Mesenchymal stem cell (in vitro differentiated cells and primary cell): ENCODE results near the gene FCGR3A.
"Not testable (repeated sequence)": the region's sequence is repeated elsewhere in the genome, so short reads cannot be mapped to it uniquely, and the experiment has no call there.

Experiments
- DNase-seq: peaks from one replicate; pipeline ENCODE4 v3.0.0-alpha.2; 2013
- H2AFZ ChIP-seq: one replicate; pipeline ENCODE4 v1.6.1; 2013; ENCODE audit warnings: low read depth, mild to moderate bottlenecking, control low read depth, inconsistent platforms, low read length, moderate library complexity
- H2AK5ac ChIP-seq: 2 replicates; pipeline ENCODE4 v1.6.1; 2013; ENCODE audit warnings: low read length, moderate library complexity, mild to moderate bottlenecking, inconsistent platforms; ENCODE audit not compliant: severe bottlenecking
- H2BK120ac ChIP-seq: one replicate; pipeline ENCODE4 v1.6.1; 2013; ENCODE audit warnings: low read depth, mild to moderate bottlenecking, inconsistent platforms, low read length, moderate library complexity
- H2BK12ac ChIP-seq, 2 experiments: one replicate each; pipeline ENCODE4 v1.6.1; 2013; ENCODE audit warnings: inconsistent platforms in 2 of 2, low read length in 2 of 2, mild to moderate bottlenecking in 2 of 2, moderate library complexity in 2 of 2, control low read depth in 1 of 2
- H2BK15ac ChIP-seq: one replicate; pipeline ENCODE4 v1.6.1; 2013; ENCODE audit warnings: mild to moderate bottlenecking, low read depth, inconsistent platforms; ENCODE audit not compliant: poor library complexity, severe bottlenecking
- H2BK5ac ChIP-seq: 2 replicates; pipeline ENCODE4 v1.6.1; 2013; ENCODE audit warnings: low read depth, mild to moderate bottlenecking, low read length, control low read depth, inconsistent platforms; ENCODE audit not compliant: poor library complexity, severe bottlenecking
- H3K14ac ChIP-seq, 2 experiments: one replicate each; pipeline ENCODE4 v1.6.1; 2013; ENCODE audit warnings: inconsistent platforms in 2 of 2, low read length in 2 of 2, control low read depth in 1 of 2, mild to moderate bottlenecking in 1 of 2, moderate library complexity in 1 of 2
- H3K18ac ChIP-seq, 2 experiments: one replicate each; pipeline ENCODE4 v1.6.1; 2013; ENCODE audit warnings: inconsistent platforms in 2 of 2, low read length in 2 of 2, control low read depth in 1 of 2, low read depth in 1 of 2, mild to moderate bottlenecking in 1 of 2
- H3K23ac ChIP-seq, 2 experiments: one replicate each; pipeline ENCODE4 v1.6.1; 2013; ENCODE audit warnings: inconsistent platforms in 2 of 2, low read length in 2 of 2, mild to moderate bottlenecking in 2 of 2, moderate library complexity in 2 of 2, control low read depth in 1 of 2
- H3K27ac ChIP-seq: 2 replicates; pipeline ENCODE4 v1.5.1; 2013; ENCODE audit warnings: mild to moderate bottlenecking, moderate library complexity, low read length, control low read depth, inconsistent platforms; ENCODE audit not compliant: poor library complexity, severe bottlenecking
- H3K27me3 ChIP-seq, 2 experiments: 2 replicates each; pipeline versions ENCODE4 v1.6.1 to v1.7.0; 2013; ENCODE audit warnings: low read length in 2 of 2, mild to moderate bottlenecking in 2 of 2, moderate library complexity in 2 of 2, control low read depth in 1 of 2, inconsistent platforms in 1 of 2; ENCODE audit not compliant: control insufficient read depth in 1 of 2, insufficient read depth in 1 of 2
- H3K36me3 ChIP-seq, 2 experiments: 2 replicates each; pipeline versions ENCODE4 v1.6.1 to v1.7.0; 2013; ENCODE audit warnings: low read length in 2 of 2, control low read depth in 1 of 2, inconsistent platforms in 1 of 2, low read depth in 1 of 2, mild to moderate bottlenecking in 1 of 2; ENCODE audit not compliant: insufficient read depth in 2 of 2, control insufficient read depth in 1 of 2
- H3K4ac ChIP-seq, 2 experiments: one replicate each; pipeline ENCODE4 v1.6.1; 2013; ENCODE audit warnings: inconsistent platforms in 2 of 2, low read length in 2 of 2, mild to moderate bottlenecking in 2 of 2, moderate library complexity in 2 of 2, control low read depth in 1 of 2, low read depth in 1 of 2
- H3K4me1 ChIP-seq: 2 replicates; pipeline ENCODE4 v1.6.1; 2013; ENCODE audit warnings: low read depth, low read length, control low read depth; ENCODE audit not compliant: control insufficient read depth, insufficient read depth
- H3K4me2 ChIP-seq: 2 replicates; pipeline ENCODE4 v1.6.1; 2013; ENCODE audit warnings: low read length, mild to moderate bottlenecking, inconsistent platforms; ENCODE audit not compliant: poor library complexity, severe bottlenecking
- H3K4me3 ChIP-seq, 2 experiments: 2 replicates each; pipeline versions ENCODE4 v1.5.1 to v1.7.0; 2013; ENCODE audit warnings: low read length in 2 of 2, mild to moderate bottlenecking in 2 of 2, control low read depth in 1 of 2, low read depth in 1 of 2; ENCODE audit not compliant: insufficient read depth in 1 of 2
- H3K79me1 ChIP-seq: replicated peaks from 2 replicates; pipeline ENCODE4 v1.6.1; 2013; ENCODE audit warnings: mild to moderate bottlenecking, control low read depth, low read length, inconsistent platforms; ENCODE audit not compliant: poor library complexity, severe bottlenecking
- H3K9ac ChIP-seq: 2 replicates; pipeline ENCODE4 v1.7.0; 2013; ENCODE audit warnings: mild to moderate bottlenecking, low read length, moderate library complexity
- H3K9me3 ChIP-seq: 2 replicates; pipeline ENCODE4 v1.7.0; 2013; ENCODE audit warnings: mild to moderate bottlenecking, low read length; ENCODE audit not compliant: control insufficient read depth
- H4K8ac ChIP-seq: one replicate; pipeline ENCODE4 v1.6.1; 2013; ENCODE audit warnings: inconsistent platforms, mild to moderate bottlenecking, low read length, moderate library complexity
- H4K91ac ChIP-seq: one replicate; pipeline ENCODE4 v1.6.1; 2013; ENCODE audit warnings: mild to moderate bottlenecking, low read length, inconsistent platforms
- WGBS: methylation state at CpG from one replicate; pipeline ENCODE4 v1.1.7; 2013; ENCODE audit warnings: mixed read lengths; 5-methylcytosine and 5-hydroxymethylcytosine counted together

Gene FCGR3A

DNA sequence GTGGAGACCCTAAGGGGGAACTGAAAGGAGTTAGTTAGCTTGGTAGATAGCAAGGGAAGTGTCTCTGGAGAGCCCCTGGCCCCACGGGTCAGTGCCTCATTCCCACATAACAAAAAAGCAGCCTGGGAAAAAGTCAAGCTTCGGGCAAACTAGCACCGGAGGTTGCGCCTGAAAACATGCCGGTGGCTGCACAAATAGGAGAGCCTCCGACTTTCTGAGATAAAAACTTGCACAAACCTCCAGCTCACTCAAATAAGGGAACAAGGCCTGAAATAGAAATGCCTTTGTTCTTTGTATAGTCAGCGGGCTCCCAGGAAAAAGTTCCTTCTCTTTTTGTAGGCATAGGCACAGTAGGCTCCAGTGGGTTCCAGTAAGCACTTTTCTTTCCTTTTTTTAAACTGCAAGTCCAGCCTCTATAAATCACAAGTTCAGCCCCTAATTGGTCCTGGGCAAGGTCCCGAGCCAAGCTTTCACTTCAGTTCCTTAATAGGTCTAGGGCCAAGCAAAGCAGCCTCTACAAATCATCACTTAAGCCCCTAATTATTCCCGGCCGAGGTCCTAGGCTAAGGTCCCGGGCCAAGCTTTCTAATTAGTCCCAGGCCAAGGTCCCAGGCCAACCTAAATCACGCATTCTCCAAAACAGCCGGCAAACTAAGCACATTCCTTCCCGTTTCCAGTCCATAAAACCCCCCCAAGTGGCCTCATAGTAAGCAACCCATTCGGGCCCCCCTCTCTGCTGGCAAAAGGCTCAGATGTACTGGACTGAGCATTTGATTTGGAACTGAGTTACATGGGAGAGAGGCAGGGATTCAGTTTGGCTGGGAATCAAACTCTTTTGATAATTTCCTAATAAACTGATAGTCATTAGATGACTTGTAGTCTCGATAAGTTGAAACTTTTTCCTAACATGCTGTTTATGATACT lies 16.7 kb downstream of the FCGR3A start:
- H3K79me1 ChIP-seq, H2AFZ ChIP-seq, H4K8ac ChIP-seq, DNase-seq, H2BK5ac ChIP-seq, H2BK120ac ChIP-seq, H2BK12ac ChIP-seq, H3K27me3 ChIP-seq, H4K91ac ChIP-seq, H3K23ac ChIP-seq, H3K4ac ChIP-seq, H3K9me3 ChIP-seq, H3K36me3 ChIP-seq, H3K14ac ChIP-seq, H3K4me1 ChIP-seq, H3K27ac ChIP-seq, H2AK5ac ChIP-seq: not testable (repeated sequence)
- Histone ChIP-seq H2BK15ac (peak overlapping the region; percentile 80), H3K4me3 (peak overlapping the region in 1 of 2 experiments; percentile 63), H3K9ac (peak overlapping the region; percentile 36), H3K18ac (peak overlapping the region in 1 of 2 experiments; percentile 0), H3K4me2 (peak overlapping the region; percentile 12)
- 12% methylated on average over 11 of the region's 16 CpGs for WGBS

DNA sequence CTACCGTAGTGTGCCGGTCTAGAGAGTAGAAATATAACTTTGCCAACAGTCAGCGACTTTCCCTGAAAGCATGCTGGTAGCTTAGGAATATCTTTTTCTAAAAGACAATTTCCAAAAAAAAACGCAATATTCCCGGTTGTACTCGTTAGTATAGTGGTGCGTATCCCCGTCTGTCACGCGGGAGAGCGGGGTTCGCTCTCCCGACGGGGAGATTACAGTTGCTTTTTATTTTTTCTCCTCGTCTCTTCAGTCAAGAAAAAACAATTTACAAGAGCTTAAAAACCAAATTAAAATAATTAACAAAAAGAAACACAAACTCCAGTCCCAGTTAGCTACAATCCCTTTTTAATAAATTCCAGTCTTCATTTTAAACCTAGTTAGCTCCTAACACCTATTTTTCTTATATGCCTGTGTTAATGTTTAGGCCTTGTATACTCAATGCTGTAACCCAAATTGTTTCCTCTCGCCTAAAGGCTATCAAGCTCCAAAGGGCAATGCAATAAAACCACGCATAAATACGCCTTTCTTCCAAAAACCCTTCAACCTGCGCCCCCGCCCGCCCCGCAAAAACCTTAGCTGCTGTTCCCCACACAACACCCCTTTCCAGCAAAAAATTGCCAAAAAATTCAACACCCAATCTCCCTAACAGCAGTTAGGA lies 17.5 kb downstream of the FCGR3A start:
- Histone ChIP-seq H3K23ac (no peak overlapping the region), H4K91ac (no peak overlapping the region), H3K14ac (no peak overlapping the region), H3K4ac (no peak overlapping the region), H3K27ac (no peak overlapping the region), H2AK5ac (no peak overlapping the region), H3K4me2 (peak overlapping the region; percentile 59), H2BK120ac (no peak overlapping the region), H3K9ac (peak overlapping the region; percentile 90), H2BK5ac (no peak overlapping the region), H3K18ac (peak overlapping the region in 1 of 2 experiments; percentile 0), H4K8ac (no peak overlapping the region), H2BK15ac (peak overlapping the region; percentile 80), H2AFZ (no peak overlapping the region), H3K79me1 (no peaks in the 10 kb centered on the region), H3K9me3 (no peaks in the 10 kb centered on the region), H2BK12ac (no peak overlapping the region), H3K4me3 (peak overlapping the region in 1 of 2 experiments; percentile 80), H3K4me1 (peaks cover 2% of the 10 kb centered on the region), H3K27me3 (no peaks in the 10 kb centered on the region), H3K36me3 (no peaks in the 10 kb centered on the region)
- 32% methylated on average over 20 of the region's 22 CpGs for WGBS
- no peak for DNase-seq

DNA sequence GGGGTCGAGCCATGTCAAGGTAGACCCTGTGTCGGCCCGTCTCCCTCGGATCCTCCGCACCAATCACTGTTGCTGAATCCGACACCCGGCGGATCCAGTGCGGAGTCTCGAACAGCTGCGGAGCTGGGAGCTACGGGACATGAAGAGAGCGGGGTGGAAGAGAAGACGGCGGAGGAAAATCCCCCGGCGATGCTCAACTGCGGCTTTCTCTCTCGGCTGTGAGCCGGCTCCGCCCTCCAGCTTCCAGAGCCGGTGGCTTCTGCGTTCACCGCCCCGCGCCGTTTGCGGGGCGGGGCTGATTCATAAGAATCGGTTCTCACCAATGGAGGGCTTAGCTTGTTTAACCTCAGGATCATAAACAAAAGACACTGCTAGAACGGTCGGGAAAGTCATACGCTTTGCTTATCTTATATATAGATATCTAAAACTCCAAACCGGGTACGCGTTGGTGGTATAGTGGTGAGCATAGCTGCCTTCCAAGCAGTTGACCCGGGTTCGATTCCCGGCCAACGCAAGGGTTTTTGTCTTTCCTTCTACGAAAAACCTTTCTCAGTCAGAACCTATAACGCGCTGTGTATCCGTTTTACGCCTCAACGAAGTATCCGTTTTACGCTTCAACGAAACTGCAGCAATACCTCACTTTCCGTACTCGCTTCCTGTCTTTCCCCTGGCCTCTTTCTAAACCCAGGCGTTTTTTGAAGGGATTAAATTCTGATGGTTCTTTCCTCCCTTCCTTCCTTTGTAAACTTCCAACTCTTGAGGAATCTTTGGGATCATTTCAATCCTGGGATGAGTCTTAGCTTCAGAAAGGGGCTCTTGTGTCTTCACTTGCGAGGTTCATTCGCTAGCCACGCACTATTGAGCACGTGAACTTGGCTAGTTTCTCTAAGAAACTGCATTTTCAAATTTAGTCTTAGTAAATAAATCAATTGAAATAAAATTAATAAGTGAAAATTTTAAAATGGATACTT lies 18.7 kb downstream of the FCGR3A start:
- H2AFZ ChIP-seq, H3K4me1 ChIP-seq, H3K9me3 ChIP-seq, H3K36me3 ChIP-seq, H2BK12ac ChIP-seq, H4K8ac ChIP-seq, H3K79me1 ChIP-seq, H3K4ac ChIP-seq, H2BK120ac ChIP-seq, H3K27me3 ChIP-seq, H2AK5ac ChIP-seq, H4K91ac ChIP-seq, H3K23ac ChIP-seq, H2BK5ac ChIP-seq, H3K14ac ChIP-seq: not testable (repeated sequence)
- peak overlapping the region; percentile 61 to 80 for H3K4me3 ChIP-seq
- peak overlapping the region in 1 of 2 experiments; percentile 8 for H3K18ac ChIP-seq
- H3K27ac ChIP-seq, result peak overlapping the region; percentile 69
- peak overlapping the region; percentile 90 for H3K9ac ChIP-seq
- 0% methylated on average over 39 of the region's 56 CpGs for WGBS
- H3K4me2 ChIP-seq, result peak overlapping the region; percentile 46
- peak; percentile 97 for DNase-seq
- H2BK15ac ChIP-seq, result peak overlapping the region; percentile 44
